ENCODE results near the gene C4orf51. TPM values are rescaled to one million over a fixed set of nuclear protein-coding genes. Genes with fewer than 3 reads are reported as not detected.

C4orf51 gene
- total RNA-seq, 1 experiment from 2014 or later: not detected

DNA sequence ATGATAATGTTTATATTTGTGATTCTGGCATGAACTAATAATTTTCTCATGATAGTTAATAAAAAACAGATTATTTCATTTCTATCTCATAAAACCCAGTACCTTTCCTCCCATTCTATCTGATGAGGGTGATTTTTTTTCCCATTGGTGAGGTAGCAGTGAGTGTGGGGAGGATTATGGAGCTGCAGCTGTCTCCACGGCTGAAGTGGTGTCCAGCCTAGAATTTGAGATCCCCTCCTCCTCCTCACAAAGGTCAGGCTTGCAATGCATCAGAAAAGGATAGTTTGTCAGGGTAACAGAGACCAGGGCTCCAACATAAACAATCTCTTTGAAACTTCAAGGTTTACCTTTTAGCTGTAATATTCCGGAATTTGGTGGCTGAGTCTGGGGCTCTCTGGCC, 60.9 kb downstream of the C4orf51 start:
- no peak for DNase-seq (ENCODE audit: extremely low read depth, low read depth)

DNA sequence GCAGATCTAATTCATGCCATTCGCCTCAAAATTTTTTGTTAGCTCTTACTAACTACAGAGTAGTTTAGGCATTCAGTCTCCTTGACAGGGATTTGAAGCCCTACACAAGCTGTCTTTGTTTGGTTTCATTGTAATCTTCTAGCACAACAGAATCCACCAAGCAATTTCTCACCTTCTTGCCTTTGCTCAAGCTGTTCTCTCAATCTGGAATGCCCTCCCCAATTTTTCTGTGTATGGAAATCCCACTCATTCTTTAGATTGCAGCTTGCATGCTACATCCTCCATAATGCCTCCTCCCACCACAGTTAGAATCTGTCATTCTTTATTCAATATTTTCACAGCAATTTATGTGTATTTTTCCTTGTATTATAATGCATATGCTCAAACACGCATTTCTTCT, 63.7 kb downstream of the C4orf51 start:
- no peak for DNase-seq (ENCODE audit: extremely low read depth, low read depth)

DNA sequence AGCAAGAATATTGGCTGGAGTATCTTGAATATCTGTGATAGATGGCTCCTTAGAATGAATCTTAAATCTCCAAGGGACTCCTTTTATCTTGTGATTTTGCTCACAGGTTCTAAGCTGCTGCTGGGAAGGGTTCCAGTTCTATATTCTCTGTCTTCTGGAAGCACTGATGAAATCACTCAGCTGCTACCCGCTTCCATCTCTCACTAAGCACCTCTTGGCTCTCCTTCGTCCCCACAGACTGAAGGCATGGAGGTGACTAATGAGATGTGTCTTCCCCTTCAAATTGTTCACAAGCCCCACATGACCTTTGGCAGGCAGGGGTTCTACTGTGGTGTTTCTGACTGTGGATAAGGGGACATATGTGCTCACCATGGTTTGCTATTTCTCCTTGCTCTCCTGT, 75.9 kb downstream of the C4orf51 start:
- DNase-seq (ENCODE audit: extremely low read depth, low read depth): no peak

GRCh38 chr4:145756244-145756643, 76.3 kb downstream of the C4orf51 start:
- DNase-seq (ENCODE audit: extremely low read depth, low read depth): no peak

- DNase-seq (ENCODE audit: extremely low read depth, low read depth): no peak
These were observed 77.2 kb downstream of the C4orf51 start for GRCh38 chr4:145757188-145757587.

GRCh38 chr4:145760176-145760575, 80.2 kb downstream of the C4orf51 start:
- no peak for DNase-seq (ENCODE audit: extremely low read depth, low read depth)

GRCh38 chr4:145760961-145761929, 81.3 kb downstream of the C4orf51 start:
- DNase-seq (ENCODE audit: extremely low read depth, low read depth): no peak

DNA sequence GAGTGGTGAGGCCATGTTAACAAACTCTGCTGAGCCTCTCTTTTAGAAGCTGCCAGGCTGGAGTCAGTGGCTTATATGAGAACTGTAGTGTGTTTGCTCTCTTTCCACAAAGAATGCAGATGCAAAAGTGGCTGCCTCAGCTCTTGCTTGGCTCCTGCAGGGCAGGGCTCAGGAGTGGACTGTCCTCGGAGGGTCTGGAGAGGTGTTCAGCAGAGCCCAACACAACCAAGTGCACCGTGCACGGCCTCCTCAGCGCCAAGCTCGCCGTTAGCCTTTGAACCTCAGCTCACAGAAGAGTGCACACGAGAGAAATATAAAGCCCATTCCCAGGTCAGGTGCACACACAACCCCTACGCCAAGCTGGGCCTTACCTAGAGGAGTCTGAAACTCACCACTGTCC, 82.8 kb downstream of the C4orf51 start:
- DNase-seq (ENCODE audit: extremely low read depth, low read depth): no peak

GRCh38 chr4:145763399-145763798, 83.5 kb downstream of the C4orf51 start:
- no peak for DNase-seq (ENCODE audit: extremely low read depth, low read depth)

DNA sequence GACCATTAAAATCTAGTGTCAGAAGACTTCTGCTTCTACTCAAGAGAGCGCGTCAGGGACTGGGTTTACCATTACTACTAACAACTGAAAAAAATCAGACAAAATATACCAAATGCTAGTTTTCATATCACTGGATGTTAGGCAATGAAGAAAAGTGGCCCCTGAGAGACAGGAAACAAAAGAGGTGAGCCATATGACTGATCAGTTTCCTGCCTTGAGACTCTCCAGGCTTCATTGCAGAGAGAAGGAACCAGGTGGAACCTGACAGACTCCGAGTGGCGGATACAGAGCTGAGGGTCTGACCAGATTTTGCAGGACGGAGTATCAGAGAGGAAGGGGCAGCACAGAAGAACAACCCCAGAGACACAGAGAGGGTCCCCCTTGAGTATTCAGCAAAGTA, 86.3 kb downstream of the C4orf51 start:
- DNase-seq (ENCODE audit: extremely low read depth, low read depth): no peak

- DNase-seq (ENCODE audit: extremely low read depth, low read depth): no peak
These were observed 89.6 kb downstream of the C4orf51 start for GRCh38 chr4:145769450-145770037.

DNA sequence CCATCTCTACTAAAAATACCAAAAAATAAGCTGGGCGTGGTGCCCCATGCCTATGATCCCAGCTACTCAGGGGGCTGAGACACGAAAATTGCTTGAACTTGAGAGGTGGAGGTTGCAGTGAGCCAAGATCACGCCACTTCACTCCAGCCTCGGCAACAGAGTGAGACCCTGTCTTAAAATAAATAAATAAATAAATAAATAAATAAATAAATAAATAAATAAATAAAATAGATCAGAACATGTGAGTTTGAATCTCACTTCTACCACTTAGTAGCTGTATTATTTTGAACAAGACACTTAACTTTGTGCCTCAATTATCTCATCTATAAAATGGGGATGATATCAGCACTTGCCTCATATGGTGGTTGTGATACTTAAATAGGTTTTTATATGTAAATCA, 90.2 kb downstream of the C4orf51 start:
- DNase-seq (ENCODE audit: extremely low read depth, low read depth): no peak

- no peak for DNase-seq (ENCODE audit: extremely low read depth, low read depth)
These were observed 92.4 kb downstream of the C4orf51 start for GRCh38 chr4:145772347-145772746.

DNA sequence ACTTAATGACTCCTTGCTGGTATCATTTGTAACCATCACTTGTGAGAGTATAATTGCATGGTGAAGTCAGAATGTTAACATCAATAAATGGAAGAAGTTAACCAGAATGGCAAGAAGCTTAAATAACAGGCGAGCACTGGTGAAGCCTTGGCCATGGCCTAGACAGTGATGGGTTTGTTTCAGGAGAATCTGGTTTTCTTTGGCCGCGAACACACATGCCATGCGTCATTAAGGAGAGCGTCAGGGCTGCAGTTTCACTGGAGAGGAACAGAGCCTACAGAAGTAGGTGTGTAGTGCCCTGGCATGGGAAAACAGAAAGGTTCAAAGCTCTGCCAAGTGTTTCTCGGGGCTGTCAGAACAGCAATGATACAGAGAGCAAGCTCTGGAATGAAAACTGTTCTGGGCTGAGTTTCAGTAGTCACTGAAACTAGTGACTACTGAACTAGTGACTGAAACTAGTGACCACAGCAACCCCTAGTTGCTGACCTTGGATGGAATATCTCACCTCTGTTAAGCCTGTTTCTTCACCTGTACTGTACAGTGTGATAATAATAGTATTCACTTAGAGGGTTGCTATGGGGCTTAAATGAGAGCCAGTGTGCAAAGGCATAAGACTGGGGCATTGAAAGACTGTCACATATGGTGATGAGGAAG, 93.8 kb downstream of the C4orf51 start:
- DNase-seq (ENCODE audit: extremely low read depth, low read depth): no peak

DNA sequence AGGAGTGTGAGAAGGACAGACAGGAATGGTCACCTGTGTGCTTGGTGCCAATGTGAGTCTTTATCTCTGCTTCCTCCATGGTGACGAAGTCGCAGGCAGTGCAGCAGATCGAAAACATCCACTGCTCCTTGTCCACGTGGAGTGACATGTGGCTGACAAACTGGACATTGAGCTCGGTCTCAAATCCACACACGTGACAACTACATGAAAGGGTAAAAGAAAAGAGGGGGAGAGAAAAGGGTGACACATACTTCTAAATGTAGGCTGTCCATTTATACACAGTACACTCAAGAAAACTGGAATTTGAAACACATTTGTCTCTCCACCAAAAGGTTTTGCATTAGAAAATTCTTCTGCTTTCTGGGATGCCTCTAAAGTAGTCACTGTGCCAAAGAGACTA, 94.5 kb downstream of the C4orf51 start:
- no peak for DNase-seq (ENCODE audit: extremely low read depth, low read depth)

GRCh38 chr4:145775406-145775805, 95.5 kb downstream of the C4orf51 start:
- DNase-seq (ENCODE audit: extremely low read depth, low read depth): no peak

DNA sequence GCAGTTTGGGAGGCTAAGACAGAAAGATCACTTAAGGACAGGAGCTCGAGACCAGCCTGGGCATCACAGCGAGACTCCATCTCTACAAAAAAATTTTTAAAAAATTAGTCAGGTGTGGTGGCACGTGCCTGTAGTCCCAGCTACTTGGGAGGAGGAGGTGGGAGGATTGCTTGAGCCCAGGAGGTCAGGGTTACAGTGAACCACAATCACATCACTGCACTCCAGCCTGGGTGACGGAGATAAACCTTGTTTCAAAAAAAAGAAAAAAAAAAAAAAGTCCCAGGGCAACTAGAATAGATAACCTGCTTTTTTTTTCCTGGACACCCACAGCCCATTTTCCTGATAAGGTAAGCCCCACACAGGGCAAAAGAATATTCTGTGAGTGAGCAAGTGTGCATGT, 96.3 kb downstream of the C4orf51 start:
- DNase-seq (ENCODE audit: extremely low read depth, low read depth): no peak

DNA sequence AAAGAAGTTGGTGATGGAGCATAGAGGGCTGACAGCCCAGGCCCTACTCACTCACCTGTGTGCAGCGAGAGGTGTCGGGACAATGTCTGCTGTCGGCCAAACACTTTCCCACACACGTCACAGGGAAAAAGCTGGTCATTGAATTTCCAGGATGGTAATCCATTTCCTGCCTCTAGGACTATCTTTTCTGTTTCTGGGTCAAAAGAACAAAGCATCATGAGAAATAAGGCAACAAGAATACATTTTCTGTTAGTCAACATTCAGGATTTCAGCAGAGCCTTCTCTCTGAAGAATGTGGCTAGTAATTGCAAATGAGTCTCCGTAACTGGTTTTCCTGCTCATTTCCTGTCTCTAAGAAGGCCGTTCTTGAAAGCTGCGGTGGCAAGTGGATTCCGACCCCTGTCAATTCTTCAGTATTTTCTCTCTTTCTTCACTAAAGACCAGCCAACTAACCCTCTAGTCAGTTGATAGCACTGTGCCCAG, 99.4 kb downstream of the C4orf51 start:
- no peak for DNase-seq (ENCODE audit: extremely low read depth, low read depth)

- DNase-seq (ENCODE audit: extremely low read depth, low read depth): no peak
These were observed 101.4 kb downstream of the C4orf51 start for GRCh38 chr4:145781351-145781750.
